GM21786 (cell line): ENCODE results near the gene CDR2L.
"Not testable (repeated sequence)": the region's sequence is repeated elsewhere in the genome, so short reads cannot be mapped to it uniquely, and the experiment has no call there.

Experiments used
- ATAC-seq: cut with Tn5 transposase; IDR thresholded peaks from one replicate; pipeline ENCODE4 v1.9.1; 2021; ENCODE audit not compliant: unreplicated experiment

Gene CDR2L

DNA sequence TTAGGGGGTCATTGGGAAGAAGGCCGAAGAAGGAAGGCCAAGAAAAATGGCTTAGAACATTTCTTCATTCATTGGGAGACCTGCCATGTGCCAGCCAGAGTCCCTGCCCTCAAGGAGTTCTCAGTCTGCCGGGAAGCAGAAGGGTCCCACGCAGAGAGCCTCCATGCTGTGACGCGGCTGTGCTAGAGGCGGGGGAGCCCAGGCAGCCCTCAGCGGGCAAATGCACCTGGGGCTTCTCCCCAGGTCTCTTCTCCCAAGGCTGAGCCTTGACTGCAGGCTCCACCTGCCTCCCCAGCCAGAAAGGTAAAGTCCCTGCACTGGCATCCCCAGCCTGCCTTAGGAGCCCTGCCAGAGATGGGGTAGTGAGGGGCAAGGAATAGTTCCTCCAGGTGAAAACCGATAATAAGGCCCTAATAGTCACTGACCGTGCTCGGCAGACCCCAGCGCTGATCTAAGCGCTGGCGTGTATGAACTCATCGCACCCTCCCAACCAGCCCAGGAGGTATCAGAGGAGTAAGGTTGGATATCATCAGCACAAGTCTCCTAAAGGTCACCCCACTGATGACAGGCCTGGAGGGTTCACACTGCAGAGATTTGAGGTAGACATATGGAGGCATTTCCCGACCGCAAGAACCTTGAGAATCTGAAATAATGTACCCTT lies 6.0 kb upstream of the CDR2L start:
- no peak for ATAC-seq

DNA sequence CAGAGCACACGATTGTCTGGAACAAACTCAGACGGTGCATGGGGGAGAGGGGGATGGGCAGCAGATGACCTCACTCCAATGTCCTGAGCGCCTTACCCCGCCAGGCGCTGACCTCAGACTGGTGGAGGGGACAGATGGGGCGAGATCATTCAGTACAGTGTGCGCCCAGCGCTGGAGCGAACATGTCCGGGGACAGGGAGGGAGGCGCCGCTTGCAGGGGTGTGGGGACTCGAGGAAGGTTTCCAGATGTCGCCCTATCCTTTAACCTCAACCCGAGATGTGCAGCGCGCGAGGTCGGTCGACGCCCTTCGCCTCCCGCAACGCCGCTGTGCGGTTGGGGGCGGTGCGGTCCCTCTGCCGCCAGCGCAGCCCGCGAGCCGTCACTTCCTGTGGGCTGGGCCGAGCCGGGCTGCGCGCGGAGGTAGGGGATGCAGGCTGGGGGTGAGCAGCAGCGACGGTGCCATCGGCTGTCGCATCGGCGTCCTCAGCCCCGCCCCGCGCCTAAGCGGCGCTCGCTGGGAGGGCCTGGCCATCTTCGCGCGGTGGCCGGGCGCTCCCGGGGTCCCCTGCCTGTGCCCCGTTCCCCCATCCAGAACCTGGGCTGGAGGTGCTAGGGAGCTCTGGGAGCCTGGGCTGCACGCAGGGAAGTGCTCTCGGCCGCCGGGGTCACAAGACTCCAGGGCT lies 5.3 kb upstream of the CDR2L start:
- peak; percentile 53 for ATAC-seq

DNA sequence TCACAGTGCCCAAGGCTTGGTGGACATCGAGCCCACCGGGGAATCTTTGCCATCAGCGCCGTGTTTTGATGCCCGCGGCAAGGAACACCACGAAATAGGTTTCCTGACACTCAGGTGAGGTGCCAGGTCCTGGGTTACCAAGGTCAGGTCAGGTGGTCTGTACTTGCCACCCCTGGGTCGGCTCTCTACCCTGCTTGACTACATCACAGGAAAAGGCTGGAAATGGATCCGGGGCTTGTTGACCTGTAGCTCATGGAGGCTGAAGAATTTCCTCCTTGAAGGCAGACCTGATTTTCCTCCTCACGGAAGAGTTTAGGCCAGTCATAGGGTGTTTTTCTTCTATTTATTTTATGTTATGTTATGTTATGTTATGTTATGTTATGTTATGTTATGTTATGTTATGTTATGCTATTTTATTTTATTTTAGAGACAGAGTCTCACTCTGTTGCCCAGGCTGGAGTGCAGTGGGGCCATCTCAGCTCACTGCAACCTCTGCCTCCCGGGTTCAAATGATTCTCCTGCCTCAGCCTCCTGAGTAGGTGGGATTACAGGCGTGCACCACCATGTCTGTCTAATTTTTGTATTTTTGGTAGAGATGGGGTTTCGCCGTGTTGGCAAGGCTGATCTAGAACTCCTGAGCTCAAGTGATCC lies 4.6 kb upstream of the CDR2L start:
- ATAC-seq: not testable (repeated sequence)

DNA sequence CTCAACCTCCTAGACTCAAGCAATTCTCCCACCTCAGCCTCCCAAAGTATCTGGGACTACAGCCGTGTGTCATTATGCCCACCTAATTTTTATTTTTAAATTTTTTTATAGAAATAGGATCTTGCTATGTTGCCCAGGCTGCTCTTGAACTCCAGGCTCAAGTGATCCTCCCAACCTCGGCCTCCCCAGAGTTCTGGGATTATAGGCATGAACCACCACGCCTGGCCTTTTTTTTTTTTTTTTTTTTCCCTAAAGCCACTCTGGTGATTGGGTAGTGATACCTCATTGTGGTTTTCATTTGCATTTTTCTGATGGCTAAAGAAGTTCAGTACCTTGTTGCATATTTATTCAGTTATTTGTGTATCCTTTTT lies 1.2 kb upstream of the CDR2L start:
- no peak for ATAC-seq

DNA sequence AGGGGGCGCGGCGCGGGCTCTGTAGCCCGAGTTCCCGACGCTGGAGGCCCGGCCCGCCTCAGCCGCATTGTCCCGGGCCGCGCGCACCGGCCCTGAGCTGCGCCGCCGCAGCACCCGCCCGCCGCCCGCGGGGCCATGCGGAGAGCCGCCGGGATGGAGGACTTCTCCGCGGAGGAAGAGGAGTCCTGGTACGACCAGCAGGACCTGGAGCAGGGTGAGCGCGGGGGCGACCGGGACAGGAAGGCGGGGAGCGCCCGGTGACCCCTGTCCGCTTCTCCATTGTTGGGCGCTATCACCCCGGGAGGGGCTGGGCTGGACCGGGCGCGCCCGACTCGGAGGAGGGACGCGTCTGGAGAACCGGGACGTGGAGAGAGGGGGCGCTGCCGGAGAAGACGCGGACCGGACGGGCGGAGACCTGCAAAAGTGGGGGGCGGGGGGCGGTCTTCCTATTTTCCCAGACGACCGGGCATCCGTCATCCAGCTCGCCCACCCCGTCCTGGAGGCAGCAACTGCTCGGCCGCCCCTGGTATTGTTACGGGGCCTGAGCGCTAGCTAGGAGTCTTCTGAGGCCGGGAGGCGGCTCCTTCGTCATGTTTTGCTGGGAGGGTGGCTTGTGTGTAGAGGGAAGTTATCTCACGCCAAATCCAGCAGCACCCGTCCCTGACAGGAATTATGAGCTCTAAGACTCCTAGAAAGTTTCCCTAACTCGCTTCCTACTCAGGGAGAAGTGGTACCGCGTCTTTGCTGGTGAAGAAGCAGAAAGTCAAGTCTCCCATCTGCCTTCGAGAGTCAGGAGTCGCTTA lies 678 bp downstream of the CDR2L start:
- peak; percentile 24 for ATAC-seq

DNA sequence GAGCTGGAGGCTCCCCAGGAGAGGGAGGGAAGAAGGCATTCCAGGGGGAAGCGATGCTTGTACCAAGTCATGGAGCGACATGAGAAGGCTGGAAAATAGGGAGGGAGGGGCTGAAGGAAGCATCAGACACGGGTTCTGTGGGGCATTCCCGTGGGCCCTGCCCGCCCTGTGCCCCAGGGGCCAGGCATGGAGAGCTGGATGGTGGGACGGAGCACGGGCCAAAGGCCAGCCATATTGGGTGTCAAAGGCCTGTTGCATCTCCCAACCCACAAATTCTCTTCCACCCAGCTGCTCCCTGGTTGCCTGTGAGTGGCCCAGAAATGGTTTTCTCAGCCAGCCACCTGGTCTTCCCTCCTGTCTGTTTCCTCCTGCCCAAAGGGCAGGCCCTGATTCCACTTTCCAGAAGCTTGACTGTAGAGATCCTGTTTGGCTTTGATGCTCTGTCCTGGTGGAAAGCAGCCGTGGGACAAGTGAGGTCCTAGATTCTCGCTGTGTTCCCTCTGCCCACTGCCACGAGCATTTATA lies 3.2 kb downstream of the CDR2L start:
- ATAC-seq: no peak

DNA sequence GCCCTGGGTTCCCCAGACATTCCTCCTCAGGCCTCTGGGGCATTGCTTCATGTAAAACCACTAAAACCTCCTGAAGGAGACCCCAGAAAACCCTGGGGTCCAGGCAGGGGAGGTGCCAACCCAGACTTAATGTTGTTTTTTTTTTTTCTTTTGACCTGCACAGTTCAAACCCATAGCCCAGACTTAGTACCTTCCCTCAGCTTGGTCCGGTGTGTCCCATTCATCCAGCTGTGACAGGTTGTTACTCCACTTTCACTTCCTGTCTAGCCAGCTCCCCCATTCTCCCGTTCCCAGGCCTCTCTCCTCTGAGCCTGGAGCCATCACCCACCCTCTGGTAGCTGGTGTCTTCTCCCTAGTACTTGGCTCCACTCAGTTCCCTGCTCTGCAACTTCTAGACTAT lies 4.8 kb downstream of the CDR2L start:
- ATAC-seq: no peak

DNA sequence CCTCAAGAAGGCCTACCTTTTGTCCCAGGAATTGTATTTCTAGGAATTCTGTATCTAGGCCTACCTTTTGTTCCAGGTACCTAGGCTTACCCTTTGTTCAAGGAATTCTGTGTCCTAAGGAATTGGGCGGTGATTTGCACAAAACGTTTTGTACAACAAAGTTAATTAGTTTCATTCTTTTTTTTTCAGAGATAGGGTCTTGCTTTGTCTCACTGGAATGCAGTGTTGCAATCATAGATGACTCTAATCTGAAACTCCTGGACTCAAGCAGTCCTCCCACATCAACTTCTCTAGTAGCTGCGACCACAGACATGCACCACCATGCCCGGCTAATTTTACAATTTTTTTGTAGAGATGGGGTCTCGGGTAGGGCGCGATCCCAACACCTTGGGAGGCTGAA lies 7.0 kb downstream of the CDR2L start:
- ATAC-seq: no peak

DNA sequence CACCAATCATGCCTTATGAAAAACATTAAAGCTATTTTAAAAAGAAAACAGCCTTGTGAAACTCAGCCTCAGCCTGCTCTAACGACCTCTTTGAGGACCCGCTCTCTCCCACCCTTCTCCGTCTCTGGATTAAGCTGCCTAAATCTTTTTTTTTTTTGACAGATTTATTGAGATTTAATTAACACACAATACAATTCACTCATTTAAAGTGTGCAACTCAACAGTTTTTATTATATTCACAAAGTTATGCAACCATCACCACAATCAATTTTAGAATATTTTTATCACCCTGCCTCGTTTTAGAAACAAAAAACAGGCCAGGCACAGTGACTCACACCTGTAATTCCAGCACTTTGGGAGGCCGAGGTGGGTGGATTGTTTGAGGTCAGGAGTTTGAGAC lies 8.4 kb downstream of the CDR2L start:
- no peak for ATAC-seq

DNA sequence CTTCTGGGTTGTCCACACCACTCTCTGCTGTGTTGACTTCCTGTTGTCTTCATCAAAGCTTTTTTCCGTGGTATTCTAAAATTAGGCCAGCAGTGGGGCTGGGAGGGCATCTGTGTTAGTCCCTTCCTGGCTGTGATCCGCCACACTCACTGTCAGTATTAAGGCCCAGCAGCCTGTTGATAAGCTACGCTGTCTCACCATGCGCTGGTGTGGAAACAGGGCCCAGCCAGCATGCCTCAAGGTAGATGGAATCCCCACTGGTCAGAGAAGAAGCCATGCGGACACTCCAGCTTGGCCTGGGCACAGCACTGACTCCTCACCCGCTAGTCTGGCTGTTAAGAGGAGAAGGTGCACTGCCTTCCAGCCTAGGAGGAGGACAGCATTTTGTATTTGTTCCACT lies 11.4 kb downstream of the CDR2L start:
- no peak for ATAC-seq

DNA sequence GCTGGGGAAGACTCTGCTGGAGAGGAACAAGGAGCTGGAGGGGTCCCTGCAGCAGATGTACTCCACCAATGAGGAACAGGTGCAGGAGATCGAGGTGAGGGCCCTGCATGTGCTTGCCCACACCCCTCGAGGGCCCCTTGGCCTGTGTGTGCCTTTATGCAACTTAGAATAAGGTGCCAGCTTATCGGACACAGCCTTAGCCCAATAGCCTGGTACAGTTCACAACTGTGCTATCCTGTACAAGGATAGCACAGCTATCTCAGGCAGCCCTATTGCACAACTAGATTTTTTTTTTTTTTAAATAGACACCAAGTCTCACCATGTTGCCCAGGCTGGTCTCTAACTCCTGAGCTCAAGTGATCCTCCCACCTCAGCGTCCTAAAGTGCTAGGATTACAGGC lies 12.1 kb downstream of the CDR2L start:
- no peak for ATAC-seq

DNA sequence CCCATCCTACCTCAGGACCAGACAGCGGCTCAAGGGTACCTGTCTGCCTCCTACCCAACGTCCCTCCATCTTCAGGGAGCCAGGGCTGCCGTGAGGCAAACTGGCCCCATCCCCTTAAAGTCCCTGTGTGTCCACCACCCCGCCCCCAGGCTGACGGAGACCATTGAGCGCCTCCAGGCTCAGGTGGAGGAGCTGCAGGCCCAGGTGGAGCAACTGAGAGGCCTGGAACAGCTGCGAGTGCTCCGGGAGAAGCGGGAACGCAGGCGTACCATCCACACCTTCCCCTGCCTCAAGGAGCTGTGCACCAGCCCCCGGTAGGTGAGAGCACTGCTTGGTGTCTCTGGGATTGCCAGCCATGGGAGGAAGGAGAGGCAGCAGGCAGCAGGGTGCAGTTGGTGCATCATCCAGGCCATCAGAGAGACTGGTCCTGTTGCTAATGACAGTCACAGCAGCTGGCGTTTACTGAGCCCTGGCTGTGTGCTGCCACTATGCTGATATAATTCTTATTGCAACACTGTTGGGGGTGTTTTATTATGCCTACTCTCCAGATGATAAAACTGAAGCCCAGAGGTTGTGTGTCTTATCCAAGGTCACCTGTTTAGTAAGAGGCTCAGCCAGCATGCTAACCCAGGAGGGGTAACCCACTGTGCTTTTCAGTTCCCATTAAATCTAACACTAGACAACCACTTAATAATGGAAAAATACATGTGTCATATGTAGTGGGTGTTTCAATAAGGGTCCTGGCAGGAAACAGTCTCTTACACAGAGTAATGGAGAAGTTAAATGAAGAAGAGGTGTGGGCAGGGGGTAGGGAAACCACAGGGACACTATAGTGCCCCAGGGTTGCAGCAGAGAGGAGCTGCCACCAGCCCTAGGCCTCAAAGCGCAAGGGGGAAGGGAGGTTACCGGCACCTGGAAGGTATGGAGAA lies 14.7 kb downstream of the CDR2L start:
- ATAC-seq: no peak

DNA sequence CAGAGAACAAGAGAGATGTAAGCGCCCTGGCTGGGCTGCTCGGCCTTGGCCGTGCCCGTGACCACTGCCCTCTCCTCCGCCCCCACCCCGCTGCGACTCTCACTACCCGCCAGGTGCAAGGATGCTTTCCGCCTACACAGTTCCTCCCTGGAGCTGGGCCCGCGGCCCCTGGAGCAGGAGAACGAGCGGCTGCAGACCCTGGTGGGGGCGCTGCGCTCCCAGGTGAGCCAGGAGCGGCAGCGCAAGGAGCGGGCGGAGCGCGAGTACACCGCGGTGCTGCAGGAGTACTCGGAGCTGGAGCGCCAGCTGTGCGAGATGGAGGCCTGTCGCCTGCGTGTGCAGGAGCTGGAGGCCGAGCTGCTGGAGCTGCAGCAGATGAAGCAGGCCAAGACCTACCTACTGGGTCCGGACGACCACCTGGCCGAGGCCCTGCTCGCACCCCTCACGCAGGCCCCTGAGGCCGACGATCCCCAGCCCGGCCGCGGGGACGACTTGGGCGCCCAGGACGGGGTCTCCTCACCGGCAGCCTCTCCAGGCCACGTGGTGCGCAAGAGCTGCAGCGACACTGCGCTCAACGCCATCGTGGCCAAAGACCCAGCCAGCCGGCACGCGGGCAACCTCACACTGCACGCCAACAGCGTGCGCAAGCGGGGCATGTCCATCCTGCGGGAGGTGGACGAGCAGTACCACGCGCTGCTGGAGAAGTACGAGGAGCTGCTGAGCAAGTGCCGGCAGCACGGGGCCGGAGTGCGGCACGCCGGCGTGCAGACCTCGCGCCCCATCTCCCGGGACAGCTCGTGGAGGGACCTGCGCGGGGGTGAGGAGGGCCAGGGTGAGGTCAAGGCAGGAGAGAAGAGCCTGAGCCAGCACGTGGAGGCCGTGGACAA lies 15.9 kb downstream of the CDR2L start:
- ATAC-seq: no peak

DNA sequence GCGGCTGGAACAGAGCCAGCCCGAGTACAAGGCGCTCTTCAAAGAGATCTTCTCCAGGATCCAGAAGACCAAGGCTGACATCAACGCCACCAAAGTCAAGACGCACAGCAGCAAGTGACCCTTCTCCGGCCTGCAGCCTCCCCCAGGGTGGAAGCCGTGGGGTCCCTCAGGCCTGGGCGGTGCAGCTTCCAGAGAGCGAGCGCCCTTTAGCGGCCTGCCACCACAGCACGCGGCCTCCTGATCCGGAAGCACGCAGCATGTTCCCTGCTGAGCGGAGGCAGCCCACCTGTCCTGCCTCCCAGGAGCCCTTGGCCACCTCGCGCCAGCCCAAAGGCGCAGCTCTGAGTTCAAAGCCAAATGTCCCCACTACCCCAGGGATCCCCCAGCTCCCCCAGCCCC lies 16.5 kb downstream of the CDR2L start:
- no peak for ATAC-seq

DNA sequence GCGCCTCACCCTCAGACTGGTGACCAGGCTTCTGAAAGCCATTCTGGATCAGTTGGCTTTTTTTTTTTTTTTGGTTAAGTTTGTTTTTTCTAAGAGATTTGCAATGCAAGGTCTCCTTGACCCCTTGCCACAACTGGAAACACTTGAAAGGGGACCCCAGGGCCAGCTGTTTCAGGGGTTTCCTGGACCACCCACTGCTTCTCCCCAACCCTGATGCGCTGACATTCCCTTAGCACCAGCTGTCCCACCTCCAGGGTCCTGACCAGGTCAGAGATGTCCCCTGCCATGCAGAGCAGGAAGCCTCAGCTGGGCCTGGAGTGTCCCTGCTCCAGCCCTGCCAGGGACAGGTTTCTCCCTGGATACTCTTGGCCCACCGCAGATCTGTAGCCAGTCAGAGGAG lies 16.9 kb downstream of the CDR2L start:
- ATAC-seq: no peak

DNA sequence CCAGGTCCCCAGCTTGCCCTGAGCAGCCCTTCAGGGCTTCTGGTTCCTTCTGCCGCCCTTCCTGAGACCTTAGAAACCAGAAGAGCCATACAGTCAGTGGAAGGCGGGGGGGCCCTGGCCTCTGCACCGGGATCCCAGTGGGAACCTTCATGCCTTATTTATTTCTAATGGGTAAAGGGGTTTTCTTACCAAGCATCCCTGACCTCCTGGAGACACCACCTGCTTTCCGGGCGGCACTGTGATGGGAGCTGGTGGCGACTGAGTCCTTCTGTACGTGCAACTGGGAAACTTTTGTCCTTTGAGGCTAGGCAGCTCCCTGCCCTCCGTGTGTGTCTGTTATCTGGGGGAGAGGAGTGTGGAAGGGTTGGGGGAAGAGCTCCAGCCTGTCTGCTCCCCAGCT lies 17.9 kb downstream of the CDR2L start:
- no peak for ATAC-seq

DNA sequence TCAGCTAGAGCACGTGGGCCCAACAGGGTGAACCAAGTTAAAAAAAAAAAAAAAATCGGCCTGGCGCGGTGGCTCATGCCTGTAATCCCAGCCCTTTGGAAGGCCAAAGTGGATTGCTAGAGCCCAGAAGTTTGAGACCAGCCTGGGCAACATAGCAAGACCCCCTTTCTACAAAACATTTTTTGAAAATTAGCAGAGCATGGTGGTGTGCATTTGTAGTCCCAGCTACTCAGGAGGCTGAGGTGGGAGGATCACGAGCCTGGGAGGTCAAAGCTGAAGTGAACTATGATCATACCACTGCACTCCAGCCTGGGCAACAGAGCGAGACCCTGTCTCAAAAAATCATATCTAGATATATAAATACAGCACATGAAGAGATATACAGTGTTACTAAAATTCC lies 18.7 kb downstream of the CDR2L start:
- not testable (repeated sequence) for ATAC-seq

DNA sequence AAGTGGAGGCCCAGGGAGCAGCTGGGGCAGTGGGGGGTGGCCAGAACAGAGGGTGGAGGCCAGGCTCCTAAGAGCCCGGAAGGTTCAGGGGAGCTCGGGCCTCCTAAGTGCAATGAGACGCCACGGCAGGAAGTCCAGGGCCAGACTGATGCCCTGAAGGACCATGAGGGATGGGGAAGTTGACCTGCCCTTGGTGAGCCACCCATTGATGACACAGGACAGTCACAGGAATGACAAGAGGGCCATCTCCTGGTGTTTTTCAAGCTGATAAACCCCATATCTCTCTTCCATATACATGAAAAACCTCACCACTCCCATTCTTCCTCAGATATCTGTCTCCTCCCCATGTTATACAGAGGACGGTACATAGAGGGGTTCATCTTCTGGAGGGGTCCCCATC lies 19.2 kb downstream of the CDR2L start:
- ATAC-seq: no peak

DNA sequence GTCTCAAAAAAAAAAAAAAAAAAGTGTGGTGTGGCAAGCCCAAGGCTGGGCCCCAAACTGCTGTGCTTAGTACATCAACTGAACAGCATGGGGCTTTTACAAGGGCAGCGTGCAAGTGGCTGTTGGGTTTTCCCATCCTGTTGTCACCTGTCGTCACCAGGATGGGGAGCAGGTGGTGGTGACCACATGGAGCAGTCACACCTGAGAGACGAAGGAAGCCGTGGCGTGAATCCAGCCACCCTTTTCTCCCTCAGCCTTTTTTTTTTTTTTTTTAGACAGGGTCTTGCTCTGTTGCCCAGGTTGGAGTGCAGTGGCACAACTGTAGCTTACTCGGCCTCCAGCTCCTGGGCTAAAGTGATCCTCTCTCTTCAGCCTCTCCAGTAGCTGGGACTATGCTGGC lies 20.9 kb downstream of the CDR2L start:
- ATAC-seq: no peak
